Measurements from ENCODE around the gene XAF1.
"Not testable (repeated sequence)": the region's sequence is repeated elsewhere in the genome, so short reads cannot be mapped to it uniquely, and the experiment has no call there.

XAF1 gene

GRCh38 chr17:6755281-6755680 is 565 bp upstream of the XAF1 start:
- no peak for DNase-seq

- DNase-seq = no peak
Measured at GRCh38 chr17:6756425-6757031, 682 bp downstream of the XAF1 start.

GRCh38 chr17:6757747-6758146 is 1.9 kb downstream of the XAF1 start:
- no peak for DNase-seq

DNA sequence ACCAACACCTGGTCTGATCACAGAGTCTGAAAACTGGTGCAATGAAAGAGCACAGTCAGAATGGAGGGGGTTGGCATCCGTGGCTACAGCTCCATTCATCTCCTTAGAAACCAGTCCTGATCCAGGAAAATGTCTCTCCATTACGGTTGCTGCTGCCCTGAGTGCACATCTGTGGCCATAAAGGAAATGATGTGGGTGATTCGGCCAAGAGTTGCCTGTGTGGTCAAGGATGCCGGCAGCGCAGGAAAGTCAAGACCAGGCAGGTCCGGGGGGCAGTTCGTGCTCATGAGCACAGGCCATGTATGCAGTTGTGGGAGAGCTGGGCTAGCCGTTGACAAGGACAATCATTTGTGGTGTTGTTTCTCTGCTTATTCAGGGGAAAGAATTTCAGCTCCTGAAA is 5.9 kb downstream of the XAF1 start:
- DNase-seq = no peak

- DNase-seq = no peak
Measured at GRCh38 chr17:6768447-6768846, 12.6 kb downstream of the XAF1 start.

DNA sequence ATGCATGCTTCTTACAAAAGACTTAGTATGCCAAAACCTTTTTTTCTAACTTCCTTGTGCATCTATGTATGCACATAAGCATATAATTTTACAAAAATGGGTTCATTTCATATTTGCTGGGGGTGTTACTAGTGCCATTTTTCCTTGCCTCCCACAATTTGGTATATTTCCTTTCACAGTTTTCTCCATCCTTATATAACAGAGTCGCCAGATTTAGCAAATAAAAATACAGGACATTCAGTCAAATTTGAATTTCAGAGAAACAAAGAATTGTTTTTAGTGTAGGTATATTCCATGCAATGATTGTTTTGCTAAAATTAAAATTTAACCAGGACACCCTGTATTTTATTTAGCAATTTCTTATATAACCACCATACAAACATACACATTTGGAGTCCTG is 16.2 kb downstream of the XAF1 start:
- no peak for DNase-seq

DNA sequence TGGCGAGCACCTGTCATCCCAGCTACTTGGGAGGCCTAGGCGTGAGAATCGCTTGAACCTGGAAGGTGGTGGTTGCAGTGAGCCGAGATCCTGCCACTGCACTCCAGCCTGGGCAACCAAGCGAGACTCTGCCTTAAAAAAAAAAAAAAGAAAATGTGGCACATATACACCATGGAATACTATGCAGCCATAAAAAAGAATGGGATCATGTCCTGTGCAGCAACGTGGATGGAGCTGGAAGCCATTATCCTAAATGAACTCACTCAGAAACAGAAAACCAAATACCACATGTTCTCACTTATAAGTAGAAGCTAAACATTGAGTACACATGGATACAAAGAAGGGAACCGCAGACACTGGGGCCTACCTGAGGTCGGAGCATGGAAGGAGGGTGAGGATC is 19.1 kb downstream of the XAF1 start:
- not testable (repeated sequence) for DNase-seq

DNA sequence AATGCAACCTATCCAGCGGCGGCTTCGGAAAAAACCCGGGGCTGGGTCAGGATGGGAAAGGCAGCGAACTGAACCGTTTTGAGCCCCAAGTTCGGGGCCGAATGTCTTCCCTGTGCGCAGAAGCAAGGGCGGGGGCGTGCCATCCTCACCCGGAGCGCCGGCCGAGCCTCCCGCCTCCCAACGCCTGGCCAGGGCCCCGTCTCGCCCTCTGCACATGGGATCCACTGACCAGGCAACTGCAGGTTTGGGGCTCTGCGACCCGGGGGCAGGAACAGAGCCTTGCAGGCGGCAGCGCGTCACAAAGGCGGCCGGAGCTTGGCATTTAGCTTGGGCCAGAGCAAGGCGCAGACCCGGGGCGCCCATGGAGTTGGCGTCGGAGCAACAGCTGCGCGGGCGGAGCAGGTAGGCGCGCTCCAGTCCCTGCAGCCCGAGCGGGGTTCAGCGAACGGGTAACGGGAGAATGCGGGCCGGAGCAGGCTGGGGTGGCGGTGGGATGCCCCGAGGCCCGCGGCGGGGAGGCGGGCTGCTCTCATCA is 20.1 kb downstream of the XAF1 start, which contains the start of gene FBXO39:
TSS of gene FBXO39 (plus strand) at position 345 of the 535 bp plus-strand sequence. CDS start 3,654 bp downstream, outside the sequence.
- no peak for DNase-seq

DNA sequence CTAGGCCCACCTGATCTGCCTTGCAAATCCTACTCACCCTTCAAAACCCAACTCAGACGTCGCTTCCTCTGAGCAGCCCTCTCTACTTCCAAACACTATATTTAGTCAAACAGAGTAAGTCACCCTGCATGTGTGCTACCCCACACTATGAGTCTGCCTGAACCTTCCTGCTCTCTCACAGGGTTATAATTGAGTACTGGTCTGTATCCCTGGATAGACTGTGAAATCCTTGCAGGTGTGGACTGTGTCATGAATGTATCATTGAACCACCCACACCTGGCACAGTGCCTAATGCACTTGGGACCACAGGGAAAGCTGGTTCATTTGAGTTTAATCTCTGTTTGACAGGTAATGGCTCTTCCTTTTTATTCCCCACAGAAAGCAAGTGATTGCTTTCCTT is 23.6 kb downstream of the XAF1 start:
- DNase-seq = no peak

- DNase-seq = no peak
Measured at GRCh38 chr17:6780001-6780400, 24.2 kb downstream of the XAF1 start.

- no peak for DNase-seq
Measured at GRCh38 chr17:6780886-6781285, 25.0 kb downstream of the XAF1 start.

- DNase-seq = no peak
Measured at GRCh38 chr17:6782244-6782643, 26.4 kb downstream of the XAF1 start.

DNA sequence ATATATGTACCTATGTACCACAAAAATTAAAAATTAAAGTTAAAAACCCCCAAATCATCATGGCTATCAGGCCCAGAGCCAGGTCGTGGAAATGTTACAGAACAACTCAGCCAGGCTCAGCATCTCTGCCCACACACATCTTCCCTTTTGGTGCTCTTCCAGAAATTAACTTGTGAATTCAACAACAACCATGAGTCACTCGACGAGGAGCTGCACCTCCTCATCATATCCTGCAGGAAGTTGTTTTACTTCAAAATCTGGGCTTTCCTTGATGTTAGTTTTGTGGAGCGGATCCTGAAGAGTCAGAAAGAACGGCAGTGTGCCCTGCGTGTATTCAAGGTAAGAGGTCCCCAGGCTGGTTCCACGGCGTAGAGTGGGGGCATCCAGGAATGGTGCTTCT is 30.8 kb downstream of the XAF1 start:
- DNase-seq = no peak

GRCh38 chr17:6787081-6787693 is 31.3 kb downstream of the XAF1 start:
- no peak for DNase-seq

DNA sequence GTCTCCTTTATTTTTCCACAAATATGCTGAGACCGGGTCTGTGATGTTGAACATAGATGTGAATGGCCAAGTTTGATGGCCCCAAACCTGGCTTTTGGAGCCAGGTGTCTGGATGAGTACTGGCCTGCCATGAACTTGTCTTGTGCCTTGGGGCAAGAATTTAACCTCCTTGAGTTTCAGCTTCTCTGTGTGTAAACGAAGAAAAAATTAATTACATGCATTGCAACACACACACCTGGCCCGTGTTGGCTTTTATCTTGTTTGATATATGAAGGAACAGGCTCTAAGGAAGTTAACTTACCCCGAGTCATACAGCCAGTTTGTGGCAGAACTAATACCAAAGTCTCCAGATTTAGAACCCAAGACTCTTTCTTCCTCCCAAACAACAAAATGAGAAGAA is 33.3 kb downstream of the XAF1 start:
- DNase-seq = no peak

DNA sequence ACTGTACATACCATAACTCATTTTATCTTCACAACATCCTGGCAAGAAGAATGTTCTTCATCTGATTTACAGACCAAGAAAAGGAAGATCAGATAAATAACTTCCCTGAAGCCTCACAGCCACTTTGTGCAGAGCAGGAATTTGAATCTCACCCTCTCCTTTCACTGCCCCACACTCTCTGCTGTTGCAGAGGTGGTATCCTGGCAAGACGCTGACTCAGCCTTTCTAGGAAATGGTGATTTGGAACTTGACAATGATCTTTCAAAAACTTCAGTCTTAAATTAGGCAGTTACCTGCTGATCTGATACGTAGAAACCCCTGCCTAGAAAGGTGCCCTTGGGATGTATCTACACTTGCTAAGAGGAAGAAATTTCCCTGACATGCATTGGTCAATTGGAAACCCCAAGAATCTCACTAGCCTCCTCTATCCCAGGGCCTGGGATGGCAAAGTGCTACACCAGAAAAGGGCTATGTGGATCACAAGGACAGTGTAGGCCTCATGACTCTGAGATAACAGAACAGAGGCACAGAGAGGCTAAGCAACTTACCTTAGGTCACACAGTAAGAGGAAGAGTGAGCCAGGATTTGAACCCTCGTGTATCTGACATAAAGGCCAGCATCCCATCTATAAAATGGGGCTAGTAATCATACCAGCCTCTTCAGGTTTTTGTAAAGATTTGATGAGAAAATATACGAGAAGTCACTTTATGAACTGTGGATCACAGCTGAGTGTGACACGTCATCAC is 38.1 kb downstream of the XAF1 start:
- no peak for DNase-seq

DNA sequence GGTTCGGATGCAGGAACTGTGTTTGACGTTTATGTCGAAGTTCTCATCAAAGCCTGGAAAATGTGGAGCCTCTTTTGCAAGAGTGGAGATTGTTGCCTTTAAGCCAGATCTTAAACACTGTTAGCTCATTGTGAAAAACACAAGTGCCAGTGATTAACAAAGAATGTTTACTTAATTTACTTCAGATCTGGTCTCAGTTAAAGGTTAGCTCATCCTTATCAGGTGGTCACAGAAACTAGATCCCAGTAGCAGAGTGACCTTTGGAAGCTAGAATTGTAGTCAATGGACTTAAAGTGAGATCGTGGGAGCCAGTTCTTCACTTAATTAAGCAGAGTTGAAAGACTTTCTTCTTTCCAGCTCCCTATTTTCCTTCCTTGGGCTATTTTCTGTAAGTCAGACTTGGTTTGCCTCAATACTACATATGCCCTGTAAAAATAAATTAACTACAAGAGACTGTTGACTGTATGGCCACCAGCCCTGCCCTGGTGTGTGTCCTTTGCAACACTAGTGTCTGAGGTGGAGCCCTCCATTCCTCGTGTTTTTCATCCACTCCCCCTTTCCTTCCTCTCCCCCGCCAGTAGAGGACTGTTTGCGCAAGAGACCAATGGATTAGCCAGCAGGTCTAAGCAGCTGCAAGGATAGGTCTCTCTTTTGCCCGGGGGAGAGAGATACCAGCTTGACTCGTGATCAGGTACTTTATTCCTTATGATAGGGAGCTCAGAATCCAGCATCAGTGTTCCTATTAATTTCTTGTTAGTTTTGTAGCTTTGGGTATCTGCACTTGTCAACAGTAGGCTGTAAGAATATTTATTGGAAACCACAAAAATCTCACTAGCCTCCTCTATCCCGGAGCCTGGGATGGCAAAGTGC is 40.4 kb downstream of the XAF1 start:
- DNase-seq = no peak

DNA sequence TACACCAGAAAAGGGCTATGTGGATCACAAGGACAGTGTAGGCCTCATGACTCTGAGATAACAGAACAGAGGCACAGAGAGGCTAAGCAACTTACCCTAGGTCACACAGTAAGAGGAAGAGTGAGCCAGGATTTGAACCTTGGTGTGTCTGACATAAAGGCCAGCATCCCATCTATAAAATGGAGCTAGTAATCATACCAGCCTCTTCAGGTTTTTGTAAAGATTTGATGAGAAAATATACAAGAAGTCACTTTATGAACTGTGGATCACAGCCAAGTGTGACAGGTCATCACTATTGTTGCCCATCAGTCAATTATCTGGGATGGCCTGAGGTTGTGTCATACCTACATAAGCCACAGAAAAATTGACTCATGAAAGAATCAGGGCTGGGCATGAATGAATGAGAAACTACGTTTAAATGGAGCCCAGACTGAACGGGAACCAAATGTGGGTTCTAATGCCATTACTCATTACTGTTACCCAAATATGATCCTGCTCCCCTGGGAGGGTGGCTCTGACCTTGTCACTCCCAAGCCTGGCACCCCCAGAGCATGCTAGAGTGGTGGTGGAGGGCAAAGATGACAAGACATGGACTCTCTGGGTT is 41.1 kb downstream of the XAF1 start:
- DNase-seq = no peak

- DNase-seq = no peak
Measured at GRCh38 chr17:6797718-6798351, 42.0 kb downstream of the XAF1 start.

GRCh38 chr17:6799738-6800137 is 43.9 kb downstream of the XAF1 start:
- DNase-seq = no peak

DNA sequence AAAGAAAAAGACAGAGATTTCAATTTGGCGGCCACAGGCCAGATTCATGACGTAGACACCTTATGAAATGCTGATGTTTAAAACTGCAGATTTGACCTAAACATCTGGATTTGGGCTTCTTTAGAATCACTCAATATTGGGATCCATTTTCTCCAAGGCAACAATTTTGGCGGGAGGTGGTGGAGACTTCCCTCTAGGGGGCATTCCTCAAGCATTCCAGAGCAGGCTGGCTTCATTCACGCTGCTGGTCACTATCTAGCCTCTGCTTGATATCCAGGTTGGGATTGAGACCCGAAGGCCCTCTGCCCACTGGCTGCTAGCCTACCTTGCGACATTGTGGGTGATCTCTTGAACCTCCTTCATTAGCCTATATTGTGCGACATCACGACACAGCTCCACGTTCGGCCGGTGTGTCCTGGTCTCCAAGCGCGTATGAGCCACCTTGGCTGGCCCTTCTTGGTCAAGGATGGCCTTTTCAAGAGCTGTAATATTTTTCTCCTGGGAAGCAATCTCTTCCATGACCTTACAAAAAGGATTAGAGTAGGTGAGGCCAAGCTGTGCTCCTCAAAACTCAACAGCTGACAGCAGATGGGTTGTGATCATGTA is 44.7 kb downstream of the XAF1 start:
- DNase-seq = no peak

GRCh38 chr17:6811510-6811909 is 55.7 kb downstream of the XAF1 start:
- DNase-seq = no peak

Data from left hindlimb (tissue), 1 donor.